ENCODE data around the gene ZNF536.

DNA sequence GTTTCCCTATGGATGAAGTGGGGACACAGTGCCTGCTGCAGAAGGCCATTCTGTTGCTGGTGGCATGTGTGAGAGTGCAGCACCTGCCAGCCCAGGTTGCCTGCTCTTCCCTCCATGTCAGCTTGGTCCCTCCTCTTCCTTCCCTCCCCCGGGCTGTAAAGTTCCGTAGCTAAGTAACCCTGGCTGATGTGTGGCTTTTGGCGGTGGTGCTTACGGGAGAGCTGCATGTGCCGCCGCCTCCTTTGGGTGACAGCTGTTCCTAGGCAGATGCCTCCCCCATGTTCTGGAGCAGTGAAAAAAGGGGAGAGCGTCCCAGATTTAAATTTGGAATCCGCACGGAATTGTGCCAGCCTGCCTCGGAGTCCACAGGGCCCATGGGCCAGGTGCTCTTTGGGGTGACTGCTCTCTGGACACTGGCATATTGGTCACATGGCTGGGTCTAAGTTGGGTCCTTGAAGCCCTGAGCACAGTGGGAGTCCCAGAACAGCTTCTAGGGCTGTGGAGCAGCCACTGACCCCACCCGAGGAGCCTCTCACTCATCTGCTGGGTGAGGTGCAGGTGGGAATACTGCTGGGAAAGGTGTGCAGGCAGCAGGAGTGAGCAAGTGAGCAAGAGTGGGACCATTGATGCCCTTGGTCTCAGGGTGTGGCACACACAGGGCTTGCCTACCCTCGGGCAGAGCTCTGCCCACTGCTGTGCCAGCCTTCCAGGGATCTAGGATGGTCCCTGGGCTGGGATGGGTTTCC, 33.1 kb upstream of the ZNF536 start:
- TF ChIP-seq, protein P1, sequence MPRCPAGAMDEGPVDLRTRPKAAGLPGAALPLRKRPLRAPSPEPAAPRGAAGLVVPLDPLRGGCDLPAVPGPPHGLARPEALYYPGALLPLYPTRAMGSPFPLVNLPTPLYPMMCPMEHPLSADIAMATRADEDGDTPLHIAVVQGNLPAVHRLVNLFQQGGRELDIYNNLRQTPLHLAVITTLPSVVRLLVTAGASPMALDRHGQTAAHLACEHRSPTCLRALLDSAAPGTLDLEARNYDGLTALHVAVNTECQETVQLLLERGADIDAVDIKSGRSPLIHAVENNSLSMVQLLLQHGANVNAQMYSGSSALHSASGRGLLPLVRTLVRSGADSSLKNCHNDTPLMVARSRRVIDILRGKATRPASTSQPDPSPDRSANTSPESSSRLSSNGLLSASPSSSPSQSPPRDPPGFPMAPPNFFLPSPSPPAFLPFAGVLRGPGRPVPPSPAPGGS (IDR thresholded peaks at IDR 0.05; ENCODE audit: borderline replicate concordance, insufficient read depth, low read depth, low read length, poor library complexity, severe bottlenecking): no peak
- TF ChIP-seq RAD51 (IDR thresholded peaks at IDR 0.05): no peak
- no peak for TF ChIP-seq JUNB (IDR thresholded peaks at IDR 0.05)
- TF ChIP-seq SMC3 (IDR thresholded peaks at IDR 0.05; ENCODE audit: borderline replicate concordance, low read length): no peak
- TF ChIP-seq NFYB (IDR thresholded peaks at IDR 0.05; ENCODE audit: insufficient read depth, low read depth, low read length): no peak
- TF ChIP-seq, protein P2, sequence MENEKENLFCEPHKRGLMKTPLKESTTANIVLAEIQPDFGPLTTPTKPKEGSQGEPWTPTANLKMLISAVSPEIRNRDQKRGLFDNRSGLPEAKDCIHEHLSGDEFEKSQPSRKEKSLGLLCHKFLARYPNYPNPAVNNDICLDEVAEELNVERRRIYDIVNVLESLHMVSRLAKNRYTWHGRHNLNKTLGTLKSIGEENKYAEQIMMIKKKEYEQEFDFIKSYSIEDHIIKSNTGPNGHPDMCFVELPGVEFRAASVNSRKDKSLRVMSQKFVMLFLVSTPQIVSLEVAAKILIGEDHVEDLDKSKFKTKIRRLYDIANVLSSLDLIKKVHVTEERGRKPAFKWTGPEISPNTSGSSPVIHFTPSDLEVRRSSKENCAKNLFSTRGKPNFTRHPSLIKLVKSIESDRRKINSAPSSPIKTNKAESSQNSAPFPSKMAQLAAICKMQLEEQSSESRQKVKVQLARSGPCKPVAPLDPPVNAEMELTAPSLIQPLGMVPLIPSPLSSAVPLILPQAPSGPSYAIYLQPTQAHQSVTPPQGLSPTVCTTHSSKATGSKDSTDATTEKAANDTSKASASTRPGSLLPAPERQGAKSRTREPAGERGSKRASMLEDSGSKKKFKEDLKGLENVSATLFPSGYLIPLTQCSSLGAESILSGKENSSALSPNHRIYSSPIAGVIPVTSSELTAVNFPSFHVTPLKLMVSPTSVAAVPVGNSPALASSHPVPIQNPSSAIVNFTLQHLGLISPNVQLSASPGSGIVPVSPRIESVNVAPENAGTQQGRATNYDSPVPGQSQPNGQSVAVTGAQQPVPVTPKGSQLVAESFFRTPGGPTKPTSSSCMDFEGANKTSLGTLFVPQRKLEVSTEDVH (IDR thresholded peaks at IDR 0.05; ENCODE audit: low read depth, partially characterized antibody): no peak
